Osteocyte (in vitro differentiated cells): ENCODE results near the gene CXorf49B. TPM values are rescaled to one million over a fixed set of nuclear protein-coding genes. Genes with fewer than 3 reads are reported as not detected.
"Not testable (repeated sequence)": the region's sequence is repeated elsewhere in the genome, so short reads cannot be mapped to it uniquely, and the experiment has no call there.

Experiments used
- DNase-seq: peaks from one replicate; pipeline ENCODE4 v3.0.0; 2021; ENCODE audit warnings: mixed read lengths; ENCODE audit not compliant: unreplicated experiment; ENCODE audit errors: extremely low spot score
- H3K27ac Mint-ChIP-seq: one replicate; pipeline ENCODE4 v1.8.0; 2021; ENCODE audit warnings: mild to moderate bottlenecking, mixed read lengths; ENCODE audit not compliant: unreplicated experiment
- H3K27me3 Mint-ChIP-seq: one replicate; pipeline ENCODE4 v1.8.0; 2021; ENCODE audit warnings: mixed read lengths; ENCODE audit not compliant: unreplicated experiment
- H3K36me3 Mint-ChIP-seq: one replicate; pipeline ENCODE4 v1.8.0; 2021; ENCODE audit warnings: mixed read lengths; ENCODE audit not compliant: unreplicated experiment
- H3K4me1 Mint-ChIP-seq: one replicate; pipeline ENCODE4 v1.8.0; 2021; ENCODE audit warnings: mixed read lengths; ENCODE audit not compliant: unreplicated experiment
- H3K4me3 Mint-ChIP-seq: one replicate; pipeline ENCODE4 v1.8.0; 2021; ENCODE audit warnings: mild to moderate bottlenecking, moderate library complexity, mixed read lengths; ENCODE audit not compliant: unreplicated experiment
- H3K9me3 Mint-ChIP-seq: one replicate; pipeline ENCODE4 v1.8.0; 2021; ENCODE audit warnings: mixed read lengths; ENCODE audit not compliant: unreplicated experiment
- long read RNA-seq: library from polyadenylated mRNA; unstranded; transcript quantifications from one replicate; pipeline ENCODE4 v2.0.0, GENCODE V29; 2021
- total RNA-seq: library from RNA; stranded (reverse); gene quantifications from 2 replicates; pipeline ENCODE4 v1.2.1, GENCODE V29; 2021

CXorf49B gene
- not detected in 2 replicates for total RNA-seq
- long read RNA-seq: 0 reads

GRCh38 chrX:71763049-71763448 is at the start of gene CXorf49B:
Gene CXorf49B, plus strand, starts transcription at chrX:71763349. Its CDS starts 75 bp downstream, at chrX:71763424.
- H3K27me3 Mint-ChIP-seq, H3K4me3 Mint-ChIP-seq: not testable (repeated sequence)

GRCh38 chrX:71714064-71714463 is 49.1 kb upstream of the CXorf49B start:
- H3K36me3 Mint-ChIP-seq, H3K9me3 Mint-ChIP-seq, H3K27ac Mint-ChIP-seq, H3K27me3 Mint-ChIP-seq, DNase-seq, H3K4me1 Mint-ChIP-seq, H3K4me3 Mint-ChIP-seq: not testable (repeated sequence)

More at GRCh38 chrX:71763049-71763448, at the start of gene CXorf49B:
- H3K27ac Mint-ChIP-seq, H3K36me3 Mint-ChIP-seq, H3K9me3 Mint-ChIP-seq, H3K4me1 Mint-ChIP-seq, DNase-seq: not testable (repeated sequence)

- H3K36me3 Mint-ChIP-seq, H3K27ac Mint-ChIP-seq, DNase-seq, H3K4me3 Mint-ChIP-seq, H3K4me1 Mint-ChIP-seq, H3K9me3 Mint-ChIP-seq, H3K27me3 Mint-ChIP-seq: not testable (repeated sequence)
These were observed 47.6 kb upstream of the CXorf49B start for GRCh38 chrX:71715551-71715950.

- H3K27me3 Mint-ChIP-seq, H3K9me3 Mint-ChIP-seq, H3K27ac Mint-ChIP-seq, DNase-seq, H3K4me3 Mint-ChIP-seq, H3K36me3 Mint-ChIP-seq, H3K4me1 Mint-ChIP-seq: not testable (repeated sequence)
These were observed 46.8 kb upstream of the CXorf49B start for GRCh38 chrX:71716323-71716722.

- not testable (repeated sequence) for H3K36me3 Mint-ChIP-seq, H3K9me3 Mint-ChIP-seq, H3K27me3 Mint-ChIP-seq, H3K4me3 Mint-ChIP-seq, H3K4me1 Mint-ChIP-seq, DNase-seq, H3K27ac Mint-ChIP-seq
These were observed 45.0 kb upstream of the CXorf49B start, which contains the start of gene CXorf49 for GRCh38 chrX:71718185-71718584. Gene CXorf49, minus strand, starts transcription at chrX:71718285. Its CDS starts 134 bp downstream, at chrX:71718151.

GRCh38 chrX:71719195-71719594 is 44.0 kb upstream of the CXorf49B start:
- peak; percentile 74 for DNase-seq
- H3K27me3 Mint-ChIP-seq, H3K27ac Mint-ChIP-seq, H3K9me3 Mint-ChIP-seq, H3K36me3 Mint-ChIP-seq, H3K4me3 Mint-ChIP-seq, H3K4me1 Mint-ChIP-seq: not testable (repeated sequence)

- not testable (repeated sequence) for H3K27me3 Mint-ChIP-seq, DNase-seq, H3K4me1 Mint-ChIP-seq, H3K4me3 Mint-ChIP-seq, H3K36me3 Mint-ChIP-seq, H3K9me3 Mint-ChIP-seq, H3K27ac Mint-ChIP-seq
These were observed 42.8 kb upstream of the CXorf49B start for GRCh38 chrX:71720289-71720886.

GRCh38 chrX:71760688-71761281 is 2.4 kb upstream of the CXorf49B start:
- DNase-seq, H3K36me3 Mint-ChIP-seq, H3K9me3 Mint-ChIP-seq, H3K4me1 Mint-ChIP-seq, H3K27ac Mint-ChIP-seq, H3K4me3 Mint-ChIP-seq, H3K27me3 Mint-ChIP-seq: not testable (repeated sequence)

GRCh38 chrX:71764832-71765231 is 1.7 kb downstream of the CXorf49B start:
- DNase-seq, H3K9me3 Mint-ChIP-seq, H3K36me3 Mint-ChIP-seq, H3K4me3 Mint-ChIP-seq, H3K27ac Mint-ChIP-seq, H3K27me3 Mint-ChIP-seq, H3K4me1 Mint-ChIP-seq: not testable (repeated sequence)

GRCh38 chrX:71765613-71766012 is 2.5 kb downstream of the CXorf49B start:
- not testable (repeated sequence) for DNase-seq, H3K27me3 Mint-ChIP-seq, H3K9me3 Mint-ChIP-seq, H3K4me3 Mint-ChIP-seq, H3K4me1 Mint-ChIP-seq, H3K27ac Mint-ChIP-seq, H3K36me3 Mint-ChIP-seq

GRCh38 chrX:71767134-71767533 is 4.0 kb downstream of the CXorf49B start:
- H3K4me1 Mint-ChIP-seq, H3K4me3 Mint-ChIP-seq, H3K27me3 Mint-ChIP-seq, H3K27ac Mint-ChIP-seq, DNase-seq, H3K9me3 Mint-ChIP-seq, H3K36me3 Mint-ChIP-seq: not testable (repeated sequence)

GRCh38 chrX:71778322-71778721 is 15.2 kb downstream of the CXorf49B start:
- not testable (repeated sequence) for H3K4me3 Mint-ChIP-seq, H3K36me3 Mint-ChIP-seq, H3K27me3 Mint-ChIP-seq, H3K4me1 Mint-ChIP-seq, H3K27ac Mint-ChIP-seq, H3K9me3 Mint-ChIP-seq, DNase-seq
